OCI-LY7 (cell line): ENCODE results near the gene PARD3.

ENCODE experiments used
- EZH2phosphoT487 ChIP-seq: fragments of 200-600 bp; sonication (generic); IDR thresholded peaks from 2 replicates; pipeline ENCODE4 v1.6.1; 2018; ENCODE audit warnings: low read depth, borderline replicate concordance, mild to moderate bottlenecking, mixed run types, antibody characterized with exemption, low read length, moderate library complexity, mixed read lengths
- TF ChIP-seq, protein P1 (sequence below): fragments of 200-600 bp; sonication (generic); conservative IDR thresholded peaks from 2 replicates; pipeline ENCODE4 v1.5.1; 2014; ENCODE audit warnings: mild to moderate bottlenecking, antibody characterized with exemption, low read length, moderate library complexity, mixed read lengths

DNA sequence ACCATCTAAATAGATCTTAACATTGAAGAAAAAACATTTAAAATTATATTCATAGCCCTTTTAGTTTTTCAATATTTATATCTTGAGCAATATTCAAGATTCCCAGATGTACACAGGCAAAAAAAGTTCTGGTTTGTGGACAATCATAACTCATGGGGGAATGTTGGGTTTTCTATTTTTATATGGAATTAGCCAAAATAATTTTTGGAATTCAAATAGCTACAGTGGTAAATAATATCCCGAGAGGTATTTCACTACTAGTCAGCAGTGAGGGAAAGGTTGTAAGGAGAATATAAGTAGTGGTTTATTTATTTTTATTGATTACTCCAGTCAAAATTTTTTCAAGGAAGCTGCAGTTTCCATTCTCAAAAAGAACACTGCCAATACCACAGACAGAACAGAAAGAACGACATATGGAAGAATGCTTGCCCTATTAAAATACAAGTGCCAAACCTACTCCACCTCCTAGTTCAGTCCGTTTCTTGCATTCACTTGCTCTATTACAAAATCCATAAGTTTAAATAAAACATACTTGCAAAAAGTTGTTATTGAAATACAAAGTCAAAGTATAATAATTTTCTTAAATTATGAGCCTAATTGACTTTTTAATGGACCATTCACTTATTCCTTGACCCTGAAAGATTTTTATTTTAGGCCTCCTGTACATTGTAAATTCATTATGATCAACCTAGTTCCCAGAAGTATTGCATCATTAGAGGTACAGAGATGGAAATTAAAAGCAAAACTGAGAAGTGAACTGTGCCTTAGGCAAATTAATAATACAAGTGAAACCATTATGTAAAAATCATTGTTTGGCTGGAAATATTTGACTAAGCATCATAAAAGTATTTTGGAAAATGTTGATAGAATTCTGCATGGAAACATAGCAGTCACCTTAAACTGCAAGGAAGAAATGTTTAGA lies 533.2 kb downstream of the PARD3 start:
- TF ChIP-seq, protein P1, sequence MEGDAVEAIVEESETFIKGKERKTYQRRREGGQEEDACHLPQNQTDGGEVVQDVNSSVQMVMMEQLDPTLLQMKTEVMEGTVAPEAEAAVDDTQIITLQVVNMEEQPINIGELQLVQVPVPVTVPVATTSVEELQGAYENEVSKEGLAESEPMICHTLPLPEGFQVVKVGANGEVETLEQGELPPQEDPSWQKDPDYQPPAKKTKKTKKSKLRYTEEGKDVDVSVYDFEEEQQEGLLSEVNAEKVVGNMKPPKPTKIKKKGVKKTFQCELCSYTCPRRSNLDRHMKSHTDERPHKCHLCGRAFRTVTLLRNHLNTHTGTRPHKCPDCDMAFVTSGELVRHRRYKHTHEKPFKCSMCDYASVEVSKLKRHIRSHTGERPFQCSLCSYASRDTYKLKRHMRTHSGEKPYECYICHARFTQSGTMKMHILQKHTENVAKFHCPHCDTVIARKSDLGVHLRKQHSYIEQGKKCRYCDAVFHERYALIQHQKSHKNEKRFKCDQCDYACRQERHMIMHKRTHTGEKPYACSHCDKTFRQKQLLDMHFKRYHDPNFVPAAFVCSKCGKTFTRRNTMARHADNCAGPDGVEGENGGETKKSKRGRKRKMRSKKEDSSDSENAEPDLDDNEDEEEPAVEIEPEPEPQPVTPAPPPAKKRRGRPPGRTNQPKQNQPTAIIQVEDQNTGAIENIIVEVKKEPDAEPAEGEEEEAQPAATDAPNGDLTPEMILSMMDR, result no peak
- no peak for TF ChIP-seq EZH2phosphoT487
